Measurements from ENCODE around the gene PTPRN2.

PTPRN2 gene

DNA sequence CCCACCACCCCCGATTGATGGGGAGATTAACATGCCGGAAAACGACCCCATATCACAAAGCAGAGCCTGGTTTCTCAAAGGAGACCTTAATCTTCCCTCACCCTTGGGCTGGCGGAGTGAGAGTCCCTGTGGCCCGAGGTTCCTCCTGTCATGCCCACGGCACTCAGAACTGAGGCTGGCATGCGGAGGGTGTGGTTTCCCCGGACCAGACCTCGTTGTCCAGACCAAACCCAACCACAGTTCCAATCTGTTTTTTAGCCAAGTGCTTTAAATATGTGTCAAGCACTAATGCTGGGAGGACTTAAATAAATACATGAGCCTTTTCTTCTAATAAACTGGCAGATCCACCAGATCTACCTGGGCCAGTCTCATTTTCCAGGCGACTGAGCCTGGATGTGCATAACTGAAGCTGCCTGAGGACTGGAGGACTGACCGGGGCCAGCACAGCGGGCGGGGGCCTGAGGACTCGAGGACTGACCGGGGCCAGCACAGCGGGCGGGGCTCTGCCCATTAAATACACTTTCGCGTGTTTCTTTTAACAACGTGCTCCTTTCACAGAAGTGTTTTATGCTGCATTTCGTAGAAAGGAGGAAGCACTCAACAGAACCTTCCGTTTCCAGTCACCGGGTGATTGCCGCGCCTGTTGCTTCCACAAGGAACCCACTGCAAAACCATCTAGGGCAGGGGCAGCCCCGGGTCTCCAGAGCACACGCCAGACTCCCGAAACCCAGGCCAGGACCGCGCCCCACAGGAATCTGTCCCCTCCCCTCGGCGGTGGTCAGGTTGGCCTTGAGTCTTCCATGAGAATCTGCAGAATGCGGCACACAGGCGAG, 334.6 kb downstream of the PTPRN2 start:
- no peak for DNase-seq (ENCODE audit: low read depth in 2 of 2)

- DNase-seq (ENCODE audit: low read depth in 2 of 2) = no peak
These were observed 335.4 kb downstream of the PTPRN2 start for GRCh38 chr7:158252081-158252836.

GRCh38 chr7:158251061-158251965, 336.3 kb downstream of the PTPRN2 start:
- DNase-seq (ENCODE audit: low read depth in 2 of 2) = no peak

GRCh38 chr7:158249692-158250091, 337.9 kb downstream of the PTPRN2 start:
- no peak for DNase-seq (ENCODE audit: low read depth in 2 of 2)

- no peak for DNase-seq (ENCODE audit: low read depth in 2 of 2)
These were observed 338.8 kb downstream of the PTPRN2 start for GRCh38 chr7:158248816-158249215.

DNA sequence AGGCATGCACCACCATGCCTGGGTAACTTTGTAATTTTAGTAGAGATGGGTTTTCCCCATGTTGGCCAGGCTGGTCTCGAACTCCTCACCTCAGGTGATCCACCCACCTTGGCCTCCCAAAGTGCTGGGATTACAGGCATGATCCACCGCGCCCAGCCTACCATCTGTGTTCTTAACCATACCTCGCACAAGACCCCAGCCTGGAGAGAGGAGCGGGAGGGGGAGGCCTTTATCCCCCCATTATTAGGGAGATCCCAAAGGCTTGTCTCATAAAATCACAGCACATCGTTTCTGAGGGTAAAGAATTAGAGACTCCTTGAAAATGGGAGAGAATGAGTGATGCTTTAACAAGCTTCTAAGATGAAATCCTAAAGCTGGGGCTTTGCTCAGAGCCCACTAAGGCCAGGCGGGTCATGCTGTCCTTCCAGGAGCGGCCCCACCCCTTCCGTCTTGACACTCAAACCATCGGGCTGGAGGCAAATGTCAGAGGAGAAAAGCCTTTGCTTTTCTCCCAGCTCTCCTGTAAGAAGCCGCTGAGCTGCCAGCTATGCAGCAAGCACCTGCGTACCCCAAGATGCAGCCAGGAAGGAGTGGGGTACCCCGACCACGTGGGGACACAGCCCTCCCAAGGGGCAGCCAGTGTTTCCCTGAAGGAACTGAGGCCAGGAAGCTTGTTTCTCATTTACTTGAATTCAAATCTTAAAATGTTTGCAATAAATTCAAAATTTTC, 339.7 kb downstream of the PTPRN2 start:
- DNase-seq (ENCODE audit: low read depth in 2 of 2) = no peak

- DNase-seq (ENCODE audit: low read depth in 2 of 2) = no peak
These were observed 340.5 kb downstream of the PTPRN2 start for GRCh38 chr7:158246960-158247673.

- DNase-seq (ENCODE audit: low read depth in 2 of 2) = no peak
These were observed 341.2 kb downstream of the PTPRN2 start for GRCh38 chr7:158246272-158246959.

DNA sequence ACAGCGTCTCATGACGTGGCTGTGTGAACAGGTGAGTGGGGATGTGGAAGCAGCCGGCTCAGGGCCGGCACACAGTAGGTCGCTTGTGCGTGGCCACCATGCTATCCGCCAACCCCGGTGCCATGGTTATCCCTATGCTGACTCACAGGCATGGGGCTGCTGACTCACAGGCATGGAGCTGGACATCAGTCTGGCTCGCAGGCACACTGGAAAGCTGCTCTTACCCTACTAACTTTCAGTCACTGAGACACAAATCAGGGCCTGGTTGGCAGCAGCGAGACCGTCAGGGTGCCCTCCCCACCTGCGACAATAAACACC, 341.9 kb downstream of the PTPRN2 start:
- DNase-seq (ENCODE audit: low read depth in 2 of 2) = no peak

DNA sequence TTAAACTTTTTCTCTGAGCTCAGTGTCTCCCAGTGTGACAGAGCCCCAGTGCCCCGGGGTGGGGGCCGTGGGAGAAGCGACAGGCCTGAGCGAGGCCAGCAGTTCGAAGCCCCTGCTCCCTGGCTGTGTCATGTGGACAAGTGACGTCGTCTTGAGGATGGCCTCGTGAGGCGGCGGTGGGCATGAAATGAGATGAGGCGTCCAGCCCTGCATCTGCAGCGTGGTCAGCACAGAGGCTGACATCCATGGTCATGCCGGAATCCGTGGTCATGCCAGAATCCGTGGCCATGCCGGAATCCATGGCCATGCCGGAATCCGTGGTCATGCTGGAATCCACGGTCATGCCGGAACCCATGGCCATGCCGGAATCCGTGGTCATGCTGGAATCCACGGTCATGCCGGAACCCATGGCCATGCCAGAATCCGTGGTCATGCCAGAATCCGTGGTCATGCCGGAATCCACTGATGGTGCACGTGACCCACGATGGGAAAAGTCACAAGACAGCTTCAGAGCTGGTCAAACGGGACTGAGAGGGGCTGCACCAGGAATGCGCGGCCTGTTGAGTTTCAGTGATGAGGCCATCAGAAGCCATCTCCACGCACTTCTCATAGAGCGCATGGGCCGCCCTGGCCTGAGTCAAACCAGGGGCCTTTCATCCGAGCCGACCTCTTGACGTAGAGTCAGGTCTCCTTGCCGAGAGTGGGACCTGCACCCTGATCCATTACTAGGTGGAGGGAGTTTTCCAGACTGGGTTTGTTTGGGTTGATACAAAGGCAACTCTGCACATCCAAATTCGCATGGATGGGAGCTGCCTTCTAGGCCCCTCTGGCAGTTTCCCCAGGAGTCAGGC, 342.5 kb downstream of the PTPRN2 start:
- no peak for DNase-seq (ENCODE audit: low read depth in 2 of 2)

DNA sequence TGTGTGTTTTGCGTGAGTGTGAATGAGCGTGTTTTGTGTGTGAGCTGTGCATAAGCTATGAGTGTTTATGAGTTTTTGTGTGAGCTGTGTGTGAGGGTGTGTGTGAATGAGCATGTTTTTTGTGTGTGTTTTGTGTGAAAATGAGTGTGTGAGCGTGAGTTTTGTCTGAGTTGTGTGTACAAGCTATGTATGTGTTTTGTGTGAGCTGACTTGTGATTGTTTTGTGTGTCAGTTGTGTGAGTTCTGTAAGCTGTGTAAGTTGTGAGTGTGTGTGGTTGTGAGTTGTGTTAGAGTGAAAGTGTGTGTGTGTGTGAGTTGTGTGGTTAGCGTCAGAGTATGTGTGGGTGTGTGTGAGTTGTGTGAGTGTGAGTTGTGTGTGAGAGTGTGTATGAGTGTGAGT, 343.2 kb downstream of the PTPRN2 start:
- DNase-seq (ENCODE audit: low read depth in 2 of 2) = no peak

- no peak for DNase-seq (ENCODE audit: low read depth in 2 of 2)
These were observed 345.7 kb downstream of the PTPRN2 start for GRCh38 chr7:158241919-158242318.

GRCh38 chr7:158240801-158241200, 346.8 kb downstream of the PTPRN2 start:
- no peak for DNase-seq (ENCODE audit: low read depth in 2 of 2)

- no peak for DNase-seq (ENCODE audit: low read depth in 2 of 2)
These were observed 348.2 kb downstream of the PTPRN2 start for GRCh38 chr7:158239290-158239981.

DNA sequence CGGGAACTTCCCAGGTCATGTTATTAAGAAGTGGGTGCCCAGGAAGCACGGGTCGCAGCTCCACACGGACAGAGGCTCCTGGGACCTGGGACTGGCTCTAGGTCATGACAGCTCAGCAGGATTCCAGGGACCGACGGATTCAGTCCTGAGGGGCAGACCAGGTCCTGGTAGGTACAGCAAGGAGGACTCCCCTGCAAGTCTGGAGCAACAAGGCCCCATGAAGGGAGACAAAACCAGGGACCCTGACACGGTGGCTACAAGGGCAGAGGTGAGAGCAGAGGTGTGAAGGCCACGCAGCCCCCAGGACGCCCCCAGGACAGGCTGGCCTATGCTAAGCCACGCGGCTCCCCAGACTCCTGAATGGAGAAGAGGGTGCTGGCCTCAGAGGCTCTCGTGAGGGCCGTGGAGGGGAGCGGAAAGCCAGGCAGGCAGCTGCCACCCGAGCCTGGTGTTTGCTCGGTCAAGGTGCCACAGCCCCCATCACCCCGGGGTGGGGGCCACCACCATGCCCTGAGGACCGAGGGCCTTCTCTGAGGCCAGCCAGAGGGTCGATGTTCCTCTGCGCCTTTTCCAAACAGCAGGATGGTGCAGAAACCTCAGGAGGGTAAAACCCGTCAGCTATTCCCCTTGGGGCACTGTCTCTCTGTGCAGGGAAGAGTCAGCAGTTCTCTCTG, 348.9 kb downstream of the PTPRN2 start:
- no peak for DNase-seq (ENCODE audit: low read depth in 2 of 2)

DNA sequence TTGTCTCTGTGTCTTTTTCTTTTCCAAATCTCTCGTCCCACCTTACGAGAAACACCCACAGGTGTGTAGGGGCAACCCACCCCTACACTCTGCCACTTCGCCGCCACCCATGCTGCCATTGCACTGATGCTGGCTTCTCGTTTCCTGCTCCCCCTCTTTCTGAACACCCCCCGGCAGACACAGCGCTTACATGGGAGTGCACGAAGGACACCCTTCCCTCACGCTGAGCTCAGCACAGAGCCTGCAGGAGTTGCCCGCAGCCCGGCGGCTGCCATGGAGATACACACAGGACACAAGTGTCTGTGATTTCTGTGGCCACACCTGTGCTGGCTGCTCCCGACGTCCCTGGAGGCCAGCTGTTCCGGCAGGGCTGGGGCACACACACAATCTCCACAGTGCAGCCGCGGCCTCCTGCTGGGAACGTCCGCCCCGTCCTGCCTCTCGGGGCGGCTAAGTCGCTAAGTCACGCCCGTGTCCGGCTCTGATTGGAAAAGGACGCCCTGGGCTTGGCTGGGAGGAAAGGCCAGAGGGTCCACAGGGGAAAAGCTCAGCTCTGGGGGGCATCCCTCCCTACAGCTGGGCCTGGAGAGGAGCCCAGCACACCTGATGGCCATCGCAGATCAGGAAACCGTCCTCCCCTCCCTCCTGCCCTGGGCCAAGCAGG, 349.8 kb downstream of the PTPRN2 start:
- DNase-seq (ENCODE audit: low read depth in 2 of 2) = no peak

GRCh38 chr7:158236400-158236799, 351.2 kb downstream of the PTPRN2 start:
- no peak for DNase-seq (ENCODE audit: low read depth in 2 of 2)

GRCh38 chr7:158235862-158236261, 351.8 kb downstream of the PTPRN2 start:
- no peak for DNase-seq (ENCODE audit: low read depth in 2 of 2)

Measured in stimulated activated CD8-positive, alpha-beta memory T cell treated with anti-CD3 and anti-CD28 coated beads, Interleukin-15, amount 100 ng/mL, for 48 hours (primary cell).